MM.1S (cell line): Measurements from ENCODE around the gene IRF1.
A peak's percentile ranks its signal among the peaks of the same experiment; 100 is the strongest.
"Not testable (repeated sequence)": the region's sequence is repeated elsewhere in the genome, so short reads cannot be mapped to it uniquely, and the experiment has no call there.

ENCODE experiments used
- DNase-seq: peaks from one replicate; pipeline ENCODE4 v3.0.0-alpha.2; 2015
- H2AFZ ChIP-seq: fragments of 300-600 bp; sonication (generic); 2 replicates; pipeline ENCODE4 v1.6.0; 2016; ENCODE audit warnings: antibody characterized with exemption, low read length
- H3F3A ChIP-seq: fragments of 300-600 bp; sonication (generic); 2 replicates; pipeline ENCODE4 v1.6.1; 2016; ENCODE audit warnings: mild to moderate bottlenecking, antibody characterized with exemption, low read length, moderate library complexity, mixed read lengths; ENCODE audit not compliant: insufficient read depth
- H3K27ac ChIP-seq: fragments of 300-600 bp; sonication (generic); 2 replicates; pipeline ENCODE4 v1.5.1; 2016; ENCODE audit warnings: mild to moderate bottlenecking, low read length
- H3K27me3 ChIP-seq: fragments of 300-600 bp; sonication (generic); replicated peaks from 2 replicates; pipeline ENCODE4 v1.6.0; 2016; ENCODE audit warnings: low read length; ENCODE audit not compliant: insufficient read depth
- H3K36me3 ChIP-seq: fragments of 300-600 bp; sonication (generic); replicated peaks from 2 replicates; pipeline ENCODE4 v1.6.1; 2016; ENCODE audit warnings: mild to moderate bottlenecking, low read length, mixed read lengths; ENCODE audit not compliant: insufficient read depth
- H3K4me1 ChIP-seq: fragments of 300-600 bp; sonication (generic); 2 replicates; pipeline ENCODE4 v1.6.1; 2016; ENCODE audit warnings: low read length, mixed read lengths
- H3K4me2 ChIP-seq: fragments of 300-600 bp; sonication (generic); 2 replicates; pipeline ENCODE4 v1.6.0; 2016; ENCODE audit warnings: low read depth, low read length
- H3K4me3 ChIP-seq: fragments of 300-600 bp; sonication (generic); 2 replicates; pipeline ENCODE4 v1.5.1; 2016; ENCODE audit warnings: low read length, mixed read lengths
- H3K79me2 ChIP-seq: fragments of 300-600 bp; sonication (generic); 2 replicates; pipeline ENCODE4 v1.6.1; 2016; ENCODE audit warnings: mixed run types, low read length, mixed read lengths
- H3K9ac ChIP-seq: fragments of 300-600 bp; sonication (generic); 2 replicates; pipeline ENCODE4 v1.6.1; 2016; ENCODE audit warnings: low read length, mixed read lengths
- H3K9me2 ChIP-seq: fragments of 300-600 bp; sonication (generic); replicated peaks from 2 replicates; pipeline ENCODE4 v1.6.1; 2016; ENCODE audit warnings: mild to moderate bottlenecking, low read length, mixed read lengths; ENCODE audit not compliant: insufficient read depth
- H3K9me3 ChIP-seq: fragments of 300-600 bp; sonication (generic); replicated peaks from 2 replicates; pipeline ENCODE4 v1.6.1; 2016; ENCODE audit warnings: mild to moderate bottlenecking, low read length, mixed read lengths; ENCODE audit not compliant: insufficient read depth
- H4K20me1 ChIP-seq: fragments of 300-600 bp; sonication (generic); 2 replicates; pipeline ENCODE4 v1.6.1; 2016; ENCODE audit warnings: mild to moderate bottlenecking, low read length, moderate library complexity, mixed read lengths; ENCODE audit not compliant: insufficient read depth
- EZH2 ChIP-seq: fragments of 300-600 bp; sonication (generic); optimal IDR thresholded peaks from 2 replicates; pipeline ENCODE3; 2017; ENCODE audit warnings: low read depth, mild to moderate bottlenecking, antibody characterized with exemption, low read length, mixed read lengths
- EZH2phosphoT487 ChIP-seq: fragments of 300-600 bp; sonication (generic); IDR thresholded peaks from 2 replicates; pipeline ENCODE4 v1.6.1; 2018; ENCODE audit warnings: antibody characterized with exemption, low read length
- TF ChIP-seq, protein P1 (sequence below): fragments of 300-600 bp; sonication (generic); IDR thresholded peaks from 2 replicates; pipeline ENCODE4 v1.5.1; 2016; ENCODE audit warnings: antibody characterized with exemption, low read length, mixed read lengths

Gene IRF1

GRCh38 chr5:132438917-132439316 lies 51.7 kb downstream of the IRF1 start:
- H3K79me2 ChIP-seq, result peaks cover 99% of the 10 kb centered on the region
- no peak overlapping the region for H2AFZ ChIP-seq
- H3K4me1 ChIP-seq, result peaks cover 47% of the 10 kb centered on the region
- H4K20me1 ChIP-seq, result no peaks in the 10 kb centered on the region
- H3K9ac ChIP-seq, result no peak overlapping the region
- no peak overlapping the region for H3K27ac ChIP-seq
- peaks cover 9% of the 10 kb centered on the region for H3F3A ChIP-seq
- H3K4me3 ChIP-seq, result no peak overlapping the region
- H3K9me2 ChIP-seq, result no peaks in the 10 kb centered on the region
- H3K27me3 ChIP-seq, result no peaks in the 10 kb centered on the region
- no peak for DNase-seq
- no peaks in the 10 kb centered on the region for H3K36me3 ChIP-seq
- H3K4me2 ChIP-seq, result no peak overlapping the region
- H3K9me3 ChIP-seq, result no peaks in the 10 kb centered on the region
- TF ChIP-seq EZH2phosphoT487 (no peak), EZH2 (no peak)
- TF ChIP-seq, protein P1, sequence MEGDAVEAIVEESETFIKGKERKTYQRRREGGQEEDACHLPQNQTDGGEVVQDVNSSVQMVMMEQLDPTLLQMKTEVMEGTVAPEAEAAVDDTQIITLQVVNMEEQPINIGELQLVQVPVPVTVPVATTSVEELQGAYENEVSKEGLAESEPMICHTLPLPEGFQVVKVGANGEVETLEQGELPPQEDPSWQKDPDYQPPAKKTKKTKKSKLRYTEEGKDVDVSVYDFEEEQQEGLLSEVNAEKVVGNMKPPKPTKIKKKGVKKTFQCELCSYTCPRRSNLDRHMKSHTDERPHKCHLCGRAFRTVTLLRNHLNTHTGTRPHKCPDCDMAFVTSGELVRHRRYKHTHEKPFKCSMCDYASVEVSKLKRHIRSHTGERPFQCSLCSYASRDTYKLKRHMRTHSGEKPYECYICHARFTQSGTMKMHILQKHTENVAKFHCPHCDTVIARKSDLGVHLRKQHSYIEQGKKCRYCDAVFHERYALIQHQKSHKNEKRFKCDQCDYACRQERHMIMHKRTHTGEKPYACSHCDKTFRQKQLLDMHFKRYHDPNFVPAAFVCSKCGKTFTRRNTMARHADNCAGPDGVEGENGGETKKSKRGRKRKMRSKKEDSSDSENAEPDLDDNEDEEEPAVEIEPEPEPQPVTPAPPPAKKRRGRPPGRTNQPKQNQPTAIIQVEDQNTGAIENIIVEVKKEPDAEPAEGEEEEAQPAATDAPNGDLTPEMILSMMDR, result no peak

DNA sequence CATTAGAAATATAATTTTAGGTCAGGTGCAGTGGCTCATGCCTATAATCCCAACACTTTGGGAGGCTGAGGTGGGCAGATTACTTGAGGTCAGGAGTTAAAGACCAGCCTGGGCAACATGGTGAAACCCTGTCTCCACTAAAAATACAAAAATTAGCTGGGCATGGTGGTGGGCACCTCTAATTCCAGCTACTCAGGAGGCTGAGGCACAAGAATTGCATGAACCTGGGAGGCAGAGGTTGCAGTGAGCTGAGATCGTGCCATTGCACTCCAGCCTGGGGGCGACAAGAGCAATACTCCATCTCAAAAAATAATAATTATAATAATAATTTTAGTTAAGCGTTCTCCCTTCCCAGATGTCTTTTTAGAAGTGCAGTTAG lies 52.3 kb downstream of the IRF1 start:
- peak overlapping the region; percentile 47; the same call in 1 of the 2 replicates for H3K4me2 ChIP-seq

DNA sequence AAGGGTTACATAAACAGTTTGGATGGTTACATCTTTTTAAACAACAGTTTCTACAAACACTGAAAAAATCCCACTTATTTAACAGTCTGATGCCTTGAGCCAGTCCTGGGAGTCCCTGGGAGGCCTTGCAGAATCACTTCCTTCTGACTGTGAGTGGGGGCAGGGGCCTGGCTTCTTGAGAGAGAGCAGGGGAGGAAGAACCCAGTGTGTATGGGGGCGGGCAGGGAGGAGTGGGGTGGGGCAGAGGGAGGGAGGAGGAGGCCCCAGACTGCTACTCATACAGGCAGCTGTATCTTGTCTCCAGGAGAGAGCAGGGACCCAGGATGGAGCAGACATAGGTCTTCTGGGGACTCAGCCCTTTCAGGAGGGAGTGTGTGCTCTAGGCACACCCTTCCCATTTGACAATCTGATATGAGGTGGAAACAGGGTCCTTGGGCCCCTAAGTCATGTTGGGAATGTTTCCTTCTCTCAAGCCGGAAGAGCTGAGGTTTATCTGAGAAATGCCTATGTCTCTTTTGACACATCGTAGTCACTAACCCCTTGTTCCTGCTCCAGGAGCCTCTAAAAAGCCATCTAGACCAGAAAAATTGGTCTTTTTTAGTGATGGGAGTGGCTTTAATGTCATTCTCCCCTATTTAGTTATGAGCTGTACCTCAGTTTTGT lies 52.8 kb downstream of the IRF1 start:
- Histone ChIP-seq H3K9me3 (no peaks in the 10 kb centered on the region), H4K20me1 (no peaks in the 10 kb centered on the region), H3K36me3 (0 out of 2 replicates have a peak, but pooled peaks cover 5% of the 10 kb centered on the region), H2AFZ (no peak overlapping the region), H3K4me1 (peaks cover 57% of the 10 kb centered on the region), H3K27me3 (no peaks in the 10 kb centered on the region), H3K9ac (peak overlapping the region; percentile 4; the same call in 1 of the 2 replicates), H3K4me2 (peak overlapping the region; percentile 47), H3K27ac (peak overlapping the region; percentile 63; the same call in 1 of the 2 replicates), H3K4me3 (no peak overlapping the region), H3K79me2 (peaks cover 99% of the 10 kb centered on the region), H3F3A (peaks cover 9% of the 10 kb centered on the region), H3K9me2 (no peaks in the 10 kb centered on the region)
- peak; percentile 59 for DNase-seq
- TF ChIP-seq EZH2 (no peak), EZH2phosphoT487 (no peak)
- TF ChIP-seq, protein P1, result no peak

More for the DNA sequence above, 52.3 kb downstream of the IRF1 start:
- Histone ChIP-seq H3K4me1 (peaks cover 52% of the 10 kb centered on the region), H3K79me2 (peaks cover 99% of the 10 kb centered on the region), H3K27ac (peak overlapping the region; percentile 63; the same call in 1 of the 2 replicates)
- not testable (repeated sequence) for H4K20me1 ChIP-seq, H3K36me3 ChIP-seq, H3F3A ChIP-seq, H2AFZ ChIP-seq, H3K4me3 ChIP-seq, H3K9me2 ChIP-seq, H3K27me3 ChIP-seq, H3K9ac ChIP-seq, H3K9me3 ChIP-seq, DNase-seq

DNA sequence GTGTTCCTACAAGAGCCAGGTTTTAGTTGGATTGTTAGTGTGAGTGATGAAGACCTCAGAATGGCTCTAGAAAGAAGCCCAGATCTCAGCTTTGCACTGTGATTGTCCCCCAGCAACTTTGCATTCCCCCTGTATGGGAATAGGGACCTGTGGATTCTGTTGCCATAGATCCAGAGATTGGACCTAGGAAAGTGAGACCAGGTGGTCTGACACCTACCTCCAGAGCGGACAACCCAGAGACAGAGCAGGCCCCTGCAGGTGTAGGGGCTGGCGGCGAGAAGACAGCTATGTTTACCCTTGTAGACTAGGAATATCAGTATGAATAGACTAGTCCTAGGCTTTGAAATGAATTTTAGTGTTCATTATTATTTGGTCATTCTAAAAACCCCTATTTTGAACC lies 53.6 kb downstream of the IRF1 start:
- no peak overlapping the region for H2AFZ ChIP-seq
- no peak for DNase-seq
- no peak for TF ChIP-seq EZH2
- TF ChIP-seq EZH2phosphoT487, result no peak
- TF ChIP-seq, protein P1, result no peak
- no peak overlapping the region for H3K4me3 ChIP-seq
- 0 out of 2 replicates have a peak, but pooled peaks cover 5% of the 10 kb centered on the region for H3K36me3 ChIP-seq
- peaks cover 9% of the 10 kb centered on the region for H3F3A ChIP-seq
- peak overlapping the region; percentile 45 for H3K4me2 ChIP-seq
- H3K9ac ChIP-seq, result peak overlapping the region; percentile 4; the same call in 1 of the 2 replicates
- H3K4me1 ChIP-seq, result peaks cover 65% of the 10 kb centered on the region
- peaks cover 99% of the 10 kb centered on the region for H3K79me2 ChIP-seq
- no peaks in the 10 kb centered on the region for H3K9me3 ChIP-seq
- no peaks in the 10 kb centered on the region for H4K20me1 ChIP-seq
- peak overlapping the region; percentile 63; the same call in 1 of the 2 replicates for H3K27ac ChIP-seq
- H3K9me2 ChIP-seq, result no peaks in the 10 kb centered on the region
- H3K27me3 ChIP-seq, result no peaks in the 10 kb centered on the region
